Natural killer cell (primary cell): ENCODE measurements around the gene APRT. TPM values are rescaled to one million over a fixed set of nuclear protein-coding genes. Genes with fewer than 3 reads are reported as not detected.

Source experiments
- ATAC-seq, 3 donors: fragments of 150-1000 bp in 2 of 3; fragments of 200-7000 bp in 1 of 3; cut with Tn5 transposase; 1 replicate in 1 of 3; 2 replicates in 2 of 3; pipeline ENCODE4 v1.10.0; 2021; ENCODE audit warnings: mild to moderate bottlenecking in 2 of 3, moderate library complexity in 2 of 3
- DNase-seq, 2 donors: peaks; one replicate each; pipeline versions ENCODE4 v3.0.0 to v3.0.0-alpha.2; 2013 to 2021; ENCODE audit warnings: mixed read lengths in 1 of 2
- H3K27ac ChIP-seq: one replicate; pipeline ENCODE4 v1.5.1; 2013; ENCODE audit warnings: mild to moderate bottlenecking, low read length
- H3K27me3 ChIP-seq: one replicate; pipeline ENCODE4 v1.6.1; 2013; ENCODE audit warnings: low read length; ENCODE audit not compliant: control insufficient read depth, insufficient read depth
- H3K36me3 ChIP-seq: one replicate; pipeline ENCODE4 v1.6.1; 2013; ENCODE audit warnings: low read length; ENCODE audit not compliant: control insufficient read depth, insufficient read depth
- H3K4me1 ChIP-seq: one replicate; pipeline ENCODE4 v1.6.1; 2013; ENCODE audit warnings: low read length; ENCODE audit not compliant: control insufficient read depth, insufficient read depth
- H3K4me3 ChIP-seq: one replicate; pipeline ENCODE4 v1.5.1; 2013; ENCODE audit warnings: low read length
- H3K9me3 ChIP-seq: one replicate; pipeline ENCODE4 v1.6.1; 2013; ENCODE audit warnings: low read length; ENCODE audit not compliant: control insufficient read depth, insufficient read depth
- H3K27ac Mint-ChIP-seq, 2 donors: one replicate each; pipeline ENCODE4 v1.8.0; 2022; ENCODE audit warnings: mild to moderate bottlenecking in 2 of 2, mixed read lengths in 2 of 2, moderate library complexity in 1 of 2
- H3K27me3 Mint-ChIP-seq, 2 donors: one replicate each; pipeline ENCODE4 v1.8.0; 2022; ENCODE audit warnings: low read depth in 2 of 2, mixed read lengths in 2 of 2
- H3K36me3 Mint-ChIP-seq: one replicate; pipeline ENCODE4 v1.8.0; 2022; ENCODE audit warnings: mixed read lengths
- H3K4me1 Mint-ChIP-seq, 2 donors: one replicate each; pipeline ENCODE4 v1.8.0; 2022; ENCODE audit warnings: mixed read lengths in 2 of 2
- H3K4me3 Mint-ChIP-seq: one replicate; pipeline ENCODE4 v1.8.0; 2022; ENCODE audit warnings: mild to moderate bottlenecking, moderate library complexity, mixed read lengths
- H3K9me3 Mint-ChIP-seq, 2 donors: one replicate each; pipeline ENCODE4 v1.8.0; 2022; ENCODE audit warnings: mixed read lengths in 2 of 2
- WGBS: methylation state at CpG from one replicate; pipeline ENCODE4 v1.1.7; 2013; ENCODE audit warnings: missing lambda C conversion rate; ENCODE audit not compliant: insufficient coverage; 5-methylcytosine and 5-hydroxymethylcytosine counted together
- intact Hi-C: fragments of 100-400 bp; cut with micrococcal nuclease; formaldehyde crosslinking; loops from one replicate; pipeline ENCODE4 v1.14.2; 2022
- total RNA-seq, 4 donors: library from RNA; stranded (reverse); fragments of 120-200 nt in 1 of 4; gene quantifications; one replicate each; pipeline versions ENCODE4 v1.2.3 to v1.2.4, GENCODE V29; 2013 to 2022
- TF ChIP-seq, protein P1 (sequence below): fragments of 200-600 bp; IDR thresholded peaks from one replicate; pipeline ENCODE4 v1.8.0; 2022; ENCODE audit warnings: antibody characterized with exemption

Gene APRT
- total RNA-seq, 3 donors from 2014 or later (not counting 1 experiment from before 2014, with no cell fraction given), result 118 to 123 (median 120) TPM

DNA sequence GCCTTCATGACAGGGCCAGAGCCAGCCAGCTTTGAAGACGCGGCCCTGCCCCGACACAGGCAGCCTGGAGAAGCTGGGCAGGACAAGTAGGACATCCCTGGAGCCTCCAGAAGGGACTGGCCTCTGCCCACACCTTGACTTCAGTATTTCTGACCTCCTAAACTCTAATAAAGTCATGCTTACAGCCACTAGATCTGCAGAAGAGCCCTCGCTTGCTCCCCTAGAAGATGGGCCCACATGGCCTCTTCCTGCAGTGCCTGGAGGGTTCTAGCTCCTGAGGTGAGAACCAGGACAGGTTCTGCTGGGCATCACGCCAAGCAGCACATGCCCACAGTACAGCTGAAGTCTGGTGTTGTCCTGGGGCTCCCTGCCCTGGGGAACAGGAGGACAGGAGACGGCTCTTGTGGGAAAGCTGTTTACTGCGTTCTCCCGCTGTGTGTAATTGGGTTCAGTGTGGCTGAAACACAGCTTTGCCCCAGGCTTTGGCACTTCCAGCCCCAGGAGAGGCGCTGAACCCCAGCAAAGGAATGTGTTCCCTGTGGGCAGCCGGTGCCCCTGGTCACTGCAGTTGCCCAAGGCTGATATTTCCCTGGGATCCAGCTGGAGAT, 2.6 kb downstream of the APRT start:
- no peak for DNase-seq
- no peaks in the 10 kb centered on the region for H3K27me3 ChIP-seq
- peaks cover 34% of the 10 kb centered on the region for H3K4me1 ChIP-seq
- Mint-ChIP-seq H3K27ac (no peak overlapping the region), H3K27me3 (no peaks in the 10 kb centered on the region), H3K4me3 (no peak overlapping the region), H3K36me3 (no peaks in the 10 kb centered on the region), H3K4me1 (peaks cover 7 to 24% of the 10 kb centered on the region in 2 donors), H3K9me3 (no peaks in the 10 kb centered on the region)
- no peak for ATAC-seq
- intact Hi-C loops, result no loop called here
- WGBS, result 95% methylated on average over 10 of the region's 10 CpGs
- no peaks in the 10 kb centered on the region for H3K9me3 ChIP-seq
- TF ChIP-seq, protein P1, sequence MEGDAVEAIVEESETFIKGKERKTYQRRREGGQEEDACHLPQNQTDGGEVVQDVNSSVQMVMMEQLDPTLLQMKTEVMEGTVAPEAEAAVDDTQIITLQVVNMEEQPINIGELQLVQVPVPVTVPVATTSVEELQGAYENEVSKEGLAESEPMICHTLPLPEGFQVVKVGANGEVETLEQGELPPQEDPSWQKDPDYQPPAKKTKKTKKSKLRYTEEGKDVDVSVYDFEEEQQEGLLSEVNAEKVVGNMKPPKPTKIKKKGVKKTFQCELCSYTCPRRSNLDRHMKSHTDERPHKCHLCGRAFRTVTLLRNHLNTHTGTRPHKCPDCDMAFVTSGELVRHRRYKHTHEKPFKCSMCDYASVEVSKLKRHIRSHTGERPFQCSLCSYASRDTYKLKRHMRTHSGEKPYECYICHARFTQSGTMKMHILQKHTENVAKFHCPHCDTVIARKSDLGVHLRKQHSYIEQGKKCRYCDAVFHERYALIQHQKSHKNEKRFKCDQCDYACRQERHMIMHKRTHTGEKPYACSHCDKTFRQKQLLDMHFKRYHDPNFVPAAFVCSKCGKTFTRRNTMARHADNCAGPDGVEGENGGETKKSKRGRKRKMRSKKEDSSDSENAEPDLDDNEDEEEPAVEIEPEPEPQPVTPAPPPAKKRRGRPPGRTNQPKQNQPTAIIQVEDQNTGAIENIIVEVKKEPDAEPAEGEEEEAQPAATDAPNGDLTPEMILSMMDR, result no peak
- H3K4me3 ChIP-seq, result no peak overlapping the region
- peaks cover 10% of the 10 kb centered on the region for H3K36me3 ChIP-seq
- H3K27ac ChIP-seq, result no peak overlapping the region

DNA sequence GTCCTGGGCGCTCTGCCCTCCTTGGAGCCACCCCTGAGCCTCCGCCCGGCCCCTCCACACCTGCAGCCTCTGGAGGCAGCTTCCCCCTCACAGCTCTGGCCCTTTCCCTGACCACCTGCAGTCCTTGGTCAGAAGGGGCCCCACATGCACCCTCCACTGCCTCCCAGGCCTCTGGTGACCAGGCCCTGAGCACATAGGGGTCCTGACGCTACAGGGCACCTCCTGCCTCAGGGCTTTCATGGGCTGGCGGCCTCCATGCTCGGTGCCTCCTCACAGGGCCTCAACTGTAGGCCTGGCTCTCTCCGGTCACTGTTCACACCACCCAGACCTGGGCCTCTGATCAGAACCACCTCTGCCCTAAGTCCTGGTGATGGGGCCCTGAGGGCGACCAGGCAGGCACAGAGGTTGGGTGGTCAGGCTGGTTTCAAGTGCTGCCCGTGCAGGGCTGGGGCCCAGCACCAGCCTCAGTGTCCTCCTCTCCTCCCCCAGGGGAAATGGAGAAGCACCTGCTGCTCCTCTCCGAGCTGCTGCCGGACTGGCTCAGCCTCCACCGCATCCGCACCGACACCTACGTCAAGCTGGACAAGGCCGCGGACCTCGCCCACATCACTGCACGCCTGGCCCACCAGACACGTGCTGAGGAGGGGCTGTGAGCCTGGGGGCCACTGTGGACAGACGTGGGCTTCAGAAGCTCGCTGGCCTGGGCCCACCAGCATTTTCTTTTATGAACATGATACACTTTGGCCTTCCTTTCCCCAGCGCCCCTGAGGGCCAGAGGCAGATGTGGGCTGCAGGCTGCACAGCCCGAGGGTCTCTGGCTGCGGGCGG, 3.9 kb downstream of the APRT start:
- intact Hi-C loops, result no loop called here
- H3K27ac Mint-ChIP-seq, result no peak overlapping the region
- WGBS, result 93% methylated on average over 26 of the region's 26 CpGs

DNA sequence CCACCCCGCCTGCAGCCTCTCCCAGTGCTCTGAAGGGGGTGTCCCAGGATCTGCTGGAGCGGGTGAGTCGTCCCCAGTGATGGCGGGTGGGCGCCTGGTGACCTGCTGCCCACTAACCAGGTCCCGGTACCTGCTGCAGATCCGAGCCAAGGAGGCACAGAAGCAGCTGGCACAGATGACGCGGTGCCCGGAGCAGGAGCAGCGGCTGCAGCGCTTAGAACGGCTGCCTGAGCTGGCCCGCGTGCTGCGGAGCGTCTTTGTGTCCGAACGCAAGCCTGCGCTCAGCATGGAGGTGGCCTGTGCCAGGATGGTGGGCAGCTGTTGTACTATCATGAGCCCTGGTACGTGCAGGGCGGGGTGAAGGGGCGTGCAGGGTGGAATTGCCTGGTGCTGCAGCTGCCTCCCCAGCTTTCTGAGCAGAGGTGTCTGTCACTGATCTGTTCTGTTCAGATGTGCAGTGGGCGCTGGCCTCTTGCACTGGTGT, 4.5 kb downstream of the APRT start:
- ATAC-seq, result no peak
- peaks cover 36% of the 10 kb centered on the region for H3K4me1 ChIP-seq
- 98% methylated on average over 24 of the region's 24 CpGs for WGBS
- no peaks in the 10 kb centered on the region for H3K9me3 Mint-ChIP-seq
- no peak for DNase-seq
- no peaks in the 10 kb centered on the region for H3K9me3 ChIP-seq
- H3K4me3 Mint-ChIP-seq, result no peak overlapping the region
- no peak overlapping the region for H3K27ac Mint-ChIP-seq
- no peak overlapping the region for H3K4me3 ChIP-seq
- no peak overlapping the region for H3K27ac ChIP-seq
- peaks cover 7 to 24% of the 10 kb centered on the region in 2 donors for H3K4me1 Mint-ChIP-seq
- no peaks in the 10 kb centered on the region for H3K27me3 Mint-ChIP-seq
- TF ChIP-seq, protein P1, result no peak
- peaks cover 10% of the 10 kb centered on the region for H3K36me3 ChIP-seq
- H3K27me3 ChIP-seq, result no peaks in the 10 kb centered on the region
- intact Hi-C loops, result no loop called here
- H3K36me3 Mint-ChIP-seq, result no peaks in the 10 kb centered on the region

More for the DNA sequence above, 3.9 kb downstream of the APRT start:
- Mint-ChIP-seq H3K9me3 (no peaks in the 10 kb centered on the region), H3K27me3 (no peaks in the 10 kb centered on the region), H3K4me3 (no peak overlapping the region), H3K4me1 (peaks cover 7 to 24% of the 10 kb centered on the region in 2 donors), H3K36me3 (no peaks in the 10 kb centered on the region)
- ATAC-seq (no peak), DNase-seq (no peak)
- no peak overlapping the region for H3K4me3 ChIP-seq
- H3K9me3 ChIP-seq, result no peaks in the 10 kb centered on the region
- TF ChIP-seq, protein P1, result no peak
- H3K27ac ChIP-seq, result no peak overlapping the region
- no peaks in the 10 kb centered on the region for H3K27me3 ChIP-seq
- H3K4me1 ChIP-seq, result peaks cover 35% of the 10 kb centered on the region
- peaks cover 10% of the 10 kb centered on the region for H3K36me3 ChIP-seq
